Heart right ventricle (tissue), 16 donors: ENCODE data around the gene IQCC. TPM values are rescaled to one million over a fixed set of nuclear protein-coding genes. Genes with fewer than 3 reads are reported as not detected.

Experiments used
- ATAC-seq, 8 donors: fragments of 200-7000 bp; cut with Tn5 transposase; one replicate each; pipeline ENCODE4 v1.9.1; 2020; ENCODE audit warnings: mild to moderate bottlenecking in 8 of 8, moderate library complexity in 8 of 8, moderate number of reproducible peaks in 1 of 8
- DNase-seq, 2 donors: peaks; one replicate each; pipeline ENCODE4 v3.0.0-alpha.2; 2020
- H3K27ac ChIP-seq, 10 donors: fragments of 200-600 bp; sonication (generic) in 2 of 10; one replicate each; pipeline versions ENCODE4 v1.5.0 to v1.8.0; 2020 to 2022; ENCODE audit warnings: mild to moderate bottlenecking in 3 of 10
- H3K27me3 ChIP-seq, 7 donors: fragments of 200-600 bp; one replicate each; pipeline ENCODE4 v1.8.0; 2021 to 2022; ENCODE audit warnings: mild to moderate bottlenecking in 2 of 7
- H3K36me3 ChIP-seq, 9 donors: fragments of 200-600 bp; sonication (generic) in 1 of 9; one replicate each; pipeline versions ENCODE4 v1.5.0 to v1.8.0; 2020 to 2022; ENCODE audit warnings: mild to moderate bottlenecking in 2 of 9
- H3K4me1 ChIP-seq, 9 donors: fragments of 200-600 bp; sonication (generic) in 1 of 9; one replicate each; pipeline versions ENCODE4 v1.5.0 to v1.8.0; 2020 to 2022; ENCODE audit warnings: mild to moderate bottlenecking in 4 of 9
- H3K4me3 ChIP-seq, 10 donors: fragments of 200-600 bp; sonication (generic) in 2 of 10; one replicate each; pipeline versions ENCODE4 v1.5.0 to v1.8.0; 2020 to 2022; ENCODE audit warnings: mild to moderate bottlenecking in 7 of 10, moderate library complexity in 2 of 10
- H3K9me3 ChIP-seq, 11 donors: fragments of 200-600 bp in 10 of 11; sonication (generic) in 2 of 11; one replicate each; pipeline versions ENCODE4 v1.5.0 to v1.8.0; 2013 to 2022; ENCODE audit warnings: mild to moderate bottlenecking in 2 of 11, control low read depth in 1 of 11, moderate library complexity in 1 of 11
- CTCF ChIP-seq, 9 donors: fragments of 200-600 bp; sonication (generic) in 2 of 9; IDR thresholded peaks; one replicate each; pipeline versions ENCODE4 v1.5.0 to v1.8.0; 2021 to 2022; ENCODE audit warnings: antibody characterized with exemption in 9 of 9, mild to moderate bottlenecking in 5 of 9, moderate library complexity in 1 of 9
- WGBS, 2 donors: extraction: QIAGEN DNeasy Blood & Tissue Kit; methylation state at CpG; one replicate each; pipeline ENCODE4 v1.1.7; 2013; ENCODE audit warnings: inconsistent platforms in 1 of 2; 5-methylcytosine and 5-hydroxymethylcytosine counted together
- intact Hi-C, 10 donors: fragments of 100-400 bp; cut with DNase I; formaldehyde crosslinking; loops; one replicate each; pipeline versions ENCODE4 v1.11.1 to v1.14.2; 2022
- polyA plus RNA-seq, 2 donors: library from polyadenylated mRNA; stranded (reverse); fragments of 200-250 nt; gene quantifications; one replicate each; pipeline ENCODE4 v1.2.3, GENCODE V29; 2013
- total RNA-seq, 10 donors: library from RNA; stranded (reverse); fragmentation: NEBNext Ultra II Directional in 3 of 10; extraction: Animal tissue kit (Norgen Biotek cat#: 25700) in 3 of 10; gene quantifications; one replicate each; pipeline versions ENCODE4 v1.2.1 to v1.2.4, GENCODE V29; 2021 to 2023
- donor health status: Arrhythmogenic right ventricular cardiomyopathy.
- donor health status: ischemic (EF 13 %, LVEDD 7.1; RV severe dilation, severe dysfunction).
- donor health status: healthy with polysubstance abuse.
- donor health status: DM: no; HTN: yes; CAD: no.
- donor health status: DM: no; HTN: no; CAD: no.
- donor health status: ischemic (EF 25% LVEDD 6.9; RV normal size, moderate dysfunction).
- donor health status: ischemic (EF 25% LVEDD 5.7; RV mildly dilated, moderate dysfunction).
- donor health status: healthy.
- donor health status: DM: yes; HTN: yes; CAD: no.
- donor health status: Ischemic cardiomyopathy.
- donor health status: ischemic (EF 35%, LVEDD 5.7; RV mildly dilated, moderate dysfunction).
- donor health status: nonischemic (EF 11% LVEDD 7.7; RV severe dilation, severe dysfunction).
- donor health status: DM: yes; HTN: yes; CAD: no.
- donor health status: PGD.
- donor health status: ischemic (EF 29% LVEDD 5.4; RV normal size, mild dysfunction).
- donor health status: nonischemic (EF 23%, LVEDD 6.1; RV moderate dilation, normal function).

The IQCC gene
- total and polyA plus RNA-seq, 12 donors = 0.34 to 2.0 (median 0.90) TPM

DNA sequence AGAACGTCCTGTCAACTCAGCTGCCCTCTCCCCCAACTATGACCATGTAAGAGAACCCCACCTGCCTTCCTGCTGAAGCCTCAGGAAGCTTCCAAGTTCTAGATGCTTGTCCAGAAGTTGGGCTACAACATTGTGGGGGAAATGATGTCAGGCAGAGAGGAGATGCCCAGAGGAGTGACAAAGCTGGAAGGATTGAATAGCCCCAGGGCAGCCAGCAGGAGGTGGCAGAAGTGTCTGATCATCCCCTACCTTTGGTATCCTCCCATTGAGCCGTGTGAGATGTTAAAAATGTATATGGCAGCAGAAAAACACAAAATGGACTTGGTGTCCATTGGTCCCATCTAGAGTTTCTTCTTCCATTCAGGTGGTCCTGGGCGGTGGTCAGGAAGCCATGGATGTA is 23.3 kb downstream of the IQCC start:
- no peak for TF ChIP-seq CTCF (IDR thresholded peaks at IDR 0.05)
- Histone ChIP-seq H3K9me3 (no peaks in the 10 kb centered on the region), H3K4me3 (no peak overlapping the region), H3K27me3 (no peaks in the 10 kb centered on the region), H3K4me1 (peaks cover 0 to 8% (median 5%) of the 10 kb centered on the region in 9 donors), H3K36me3 (peaks cover 0 to 100% (median 62%) of the 10 kb centered on the region in 9 donors), H3K27ac (no peak overlapping the region)
- 82 to 84% methylated on average over 3 of the region's 3 CpGs for WGBS, 2 donors
- intact Hi-C loops = loop anchor here in 1 of 10 donors (10.0 kb wide), 1 partner anchor 96 kb away; no protein-coding TSS in a partner anchor
- DNase-seq (no peak), ATAC-seq (no peak)

GRCh38 chr1:32231843-32232432 is 26.5 kb downstream of the IQCC start:
- DNase-seq = no peak
- H3K27ac ChIP-seq = no peak overlapping the region
- intact Hi-C loops = no loop called here
- H3K4me3 ChIP-seq = no peak overlapping the region
- H3K27me3 ChIP-seq = no peaks in the 10 kb centered on the region
- peaks cover 0 to 93% (median 46%) of the 10 kb centered on the region in 9 donors for H3K36me3 ChIP-seq
- peaks cover 0 to 17% (median 0%) of the 10 kb centered on the region in 9 donors for H3K4me1 ChIP-seq
- no peak for ATAC-seq
- 78 to 81% methylated on average over 5 of the region's 5 CpGs for WGBS, 2 donors
- no peaks in the 10 kb centered on the region for H3K9me3 ChIP-seq
- TF ChIP-seq CTCF (IDR thresholded peaks at IDR 0.05) = no peak

- intact Hi-C loops = no loop called here
- no peak for DNase-seq
- 90 to 92% methylated on average over 8 of the region's 8 CpGs for WGBS, 2 donors
These were observed 27.3 kb downstream of the IQCC start for GRCh38 chr1:32232558-32233304.

More at GRCh38 chr1:32232558-32233304, 27.3 kb downstream of the IQCC start:
- H3K4me1 ChIP-seq = peaks cover 0 to 17% (median 0%) of the 10 kb centered on the region in 9 donors
- no peak for TF ChIP-seq CTCF (IDR thresholded peaks at IDR 0.05)
- H3K9me3 ChIP-seq = no peaks in the 10 kb centered on the region
- no peak for ATAC-seq
- no peak overlapping the region for H3K4me3 ChIP-seq
- peaks cover 0 to 93% (median 42%) of the 10 kb centered on the region in 9 donors for H3K36me3 ChIP-seq
- H3K27me3 ChIP-seq = no peaks in the 10 kb centered on the region
- no peak overlapping the region for H3K27ac ChIP-seq
